Stimulated activated CD8-positive, alpha-beta memory T cell treated with anti-CD3 and anti-CD28 coated beads, Interleukin-7, amount 100 ng/mL, for 4 hours (primary cell): ENCODE results near the gene USP46.

Experiments used
- DNase-seq, 2 donors: peaks; one replicate each; pipeline ENCODE4 v3.0.0-alpha.2; 2020; ENCODE audit warnings: low read depth in 2 of 2

USP46 gene

GRCh38 chr4:52657292-52657617 lies 1.8 kb downstream of the USP46 start:
- no peak for DNase-seq

GRCh38 chr4:52655506-52655905 lies 3.6 kb downstream of the USP46 start:
- DNase-seq = no peak

- no peak for DNase-seq
These were observed 7.0 kb downstream of the USP46 start for GRCh38 chr4:52651996-52652672.

GRCh38 chr4:52648836-52649235 lies 10.3 kb downstream of the USP46 start:
- DNase-seq = no peak

GRCh38 chr4:52646741-52647140 lies 12.4 kb downstream of the USP46 start:
- no peak for DNase-seq

- DNase-seq = no peak
These were observed 13.0 kb downstream of the USP46 start for GRCh38 chr4:52646096-52646495.

- DNase-seq = no peak
These were observed 13.8 kb downstream of the USP46 start for GRCh38 chr4:52645300-52645699.

GRCh38 chr4:52643785-52644244 lies 15.3 kb downstream of the USP46 start:
- DNase-seq = no peak

- DNase-seq = no peak
These were observed 15.9 kb downstream of the USP46 start for GRCh38 chr4:52643190-52643589.

- no peak for DNase-seq
These were observed 17.1 kb downstream of the USP46 start for GRCh38 chr4:52641854-52642563.

- no peak for DNase-seq
These were observed 18.1 kb downstream of the USP46 start for GRCh38 chr4:52640808-52641565.

- no peak for DNase-seq
These were observed 20.4 kb downstream of the USP46 start for GRCh38 chr4:52638717-52639116.

GRCh38 chr4:52637116-52637515 lies 22.0 kb downstream of the USP46 start:
- DNase-seq = no peak

GRCh38 chr4:52635560-52635959 lies 23.5 kb downstream of the USP46 start:
- no peak for DNase-seq

- DNase-seq = no peak
These were observed 24.0 kb downstream of the USP46 start for GRCh38 chr4:52635130-52635529.

GRCh38 chr4:52633846-52634245 lies 25.3 kb downstream of the USP46 start:
- no peak for DNase-seq

GRCh38 chr4:52628974-52629373 lies 30.1 kb downstream of the USP46 start:
- DNase-seq = no peak

GRCh38 chr4:52628543-52628942 lies 30.6 kb downstream of the USP46 start:
- DNase-seq = no peak

- no peak for DNase-seq
These were observed 31.2 kb downstream of the USP46 start for GRCh38 chr4:52627876-52628275.

- DNase-seq = no peak
These were observed 33.9 kb downstream of the USP46 start for GRCh38 chr4:52625216-52625615.

- DNase-seq = no peak
These were observed 36.5 kb downstream of the USP46 start for GRCh38 chr4:52622564-52622963.

- no peak for DNase-seq
These were observed 37.5 kb downstream of the USP46 start for GRCh38 chr4:52621567-52621966.

- DNase-seq = no peak
These were observed 39.5 kb downstream of the USP46 start for GRCh38 chr4:52619591-52619931.
